Neuronal stem cell (in vitro differentiated cells): Measurements from ENCODE around the gene ANKRD31.

Experiments
- DNase-seq: peaks from one replicate; pipeline ENCODE4 v3.0.0-alpha.2; 2013; ENCODE audit warnings: low spot score
- H2AFZ ChIP-seq: one replicate; pipeline ENCODE4 v1.6.1; 2013; ENCODE audit warnings: mild to moderate bottlenecking, low read length, inconsistent platforms
- H2AK5ac ChIP-seq: 2 replicates; pipeline ENCODE4 v1.6.1; 2013; ENCODE audit warnings: low read depth, mild to moderate bottlenecking, inconsistent platforms, low read length, moderate library complexity, mixed read lengths
- H2BK120ac ChIP-seq: 2 replicates; pipeline ENCODE4 v1.6.1; 2013; ENCODE audit warnings: low read depth, mild to moderate bottlenecking, inconsistent platforms, low read length, moderate library complexity, mixed read lengths
- H2BK12ac ChIP-seq: one replicate; pipeline ENCODE4 v1.6.1; 2013; ENCODE audit warnings: low read length, inconsistent platforms
- H2BK15ac ChIP-seq: 2 replicates; pipeline ENCODE4 v1.6.1; 2013; ENCODE audit warnings: mild to moderate bottlenecking, low read length, inconsistent platforms, mixed read lengths
- H2BK5ac ChIP-seq: one replicate; pipeline ENCODE4 v1.6.1; 2013; ENCODE audit warnings: inconsistent platforms, mild to moderate bottlenecking, low read length, moderate library complexity
- H3K14ac ChIP-seq: one replicate; pipeline ENCODE4 v1.6.1; 2013; ENCODE audit warnings: low read length, inconsistent platforms
- H3K18ac ChIP-seq: 2 replicates; pipeline ENCODE4 v1.6.1; 2013; ENCODE audit warnings: low read length, inconsistent platforms
- H3K23ac ChIP-seq: 2 replicates; pipeline ENCODE4 v1.6.1; 2013; ENCODE audit warnings: low read depth, mild to moderate bottlenecking, mixed read lengths, low read length, inconsistent platforms; ENCODE audit not compliant: poor library complexity
- H3K27ac ChIP-seq: replicated peaks from 3 replicates; pipeline ENCODE4 v1.5.1; 2013; ENCODE audit warnings: low read length, inconsistent platforms
- H3K27me3 ChIP-seq, 3 experiments: 2 replicates each; pipeline ENCODE4 v1.6.1; 2013; ENCODE audit warnings: low read length in 3 of 3, mild to moderate bottlenecking in 2 of 3, inconsistent platforms in 1 of 3, low read depth in 1 of 3, mixed read lengths in 1 of 3, moderate library complexity in 1 of 3; ENCODE audit not compliant: control insufficient read depth in 3 of 3, insufficient read depth in 3 of 3
- H3K36me3 ChIP-seq, 2 donors: replicated peaks in 1 of 2; 2 replicates each; pipeline ENCODE4 v1.6.1; 2013; ENCODE audit warnings: low read length in 2 of 2; ENCODE audit not compliant: control insufficient read depth in 2 of 2, insufficient read depth in 2 of 2
- H3K4ac ChIP-seq: 2 replicates; pipeline ENCODE4 v1.6.1; 2013; ENCODE audit warnings: inconsistent platforms, mild to moderate bottlenecking, low read length, moderate library complexity
- H3K4me1 ChIP-seq, 2 donors: 1 replicate in 1 of 2; 2 replicates in 1 of 2; pipeline ENCODE4 v1.6.1; 2013; ENCODE audit warnings: low read length in 2 of 2, low read depth in 1 of 2; ENCODE audit not compliant: control insufficient read depth in 2 of 2, insufficient read depth in 1 of 2
- H3K4me2 ChIP-seq: one replicate; pipeline ENCODE4 v1.6.1; 2013; ENCODE audit warnings: mild to moderate bottlenecking, low read length, inconsistent platforms; ENCODE audit not compliant: insufficient read depth, poor library complexity, severe bottlenecking
- H3K4me3 ChIP-seq, 2 donors: 2 replicates each; pipeline ENCODE4 v1.5.1; 2013; ENCODE audit warnings: low read length in 2 of 2, mild to moderate bottlenecking in 2 of 2, inconsistent platforms in 1 of 2, moderate library complexity in 1 of 2
- H3K79me1 ChIP-seq: one replicate; pipeline ENCODE4 v1.6.1; 2013; ENCODE audit warnings: low read depth, mild to moderate bottlenecking, inconsistent platforms, low read length, moderate library complexity
- H3K9ac ChIP-seq: one replicate; pipeline ENCODE4 v1.6.1; 2013; ENCODE audit warnings: mild to moderate bottlenecking, low read depth, low read length, inconsistent platforms; ENCODE audit not compliant: poor library complexity
- H3K9me3 ChIP-seq, 2 donors: replicated peaks in 1 of 2; 2 replicates each; pipeline versions ENCODE3 to v1.6.1; 2013; ENCODE audit warnings: low read length in 2 of 2, mild to moderate bottlenecking in 2 of 2, inconsistent platforms in 1 of 2, low read depth in 1 of 2, mixed read lengths in 1 of 2, moderate library complexity in 1 of 2; ENCODE audit not compliant: control insufficient read depth in 2 of 2, insufficient read depth in 1 of 2
- H4K8ac ChIP-seq: one replicate; pipeline ENCODE4 v1.6.1; 2013; ENCODE audit warnings: low read depth, mild to moderate bottlenecking, inconsistent platforms, low read length, moderate library complexity
- H4K91ac ChIP-seq: one replicate; pipeline ENCODE4 v1.6.1; 2013; ENCODE audit warnings: low read length, low read depth, mild to moderate bottlenecking, inconsistent platforms; ENCODE audit not compliant: poor library complexity
- WGBS, 2 donors: extraction: QIAGEN DNeasy Blood & Tissue Kit; methylation state at CpG; one replicate each; pipeline ENCODE4 v1.1.7; 2013; ENCODE audit warnings: missing lambda C conversion rate in 2 of 2, mixed read lengths in 1 of 2; ENCODE audit not compliant: insufficient read length in 2 of 2, insufficient replicate concordance in 1 of 2; ENCODE audit errors: extremely low coverage in 2 of 2; 5-methylcytosine and 5-hydroxymethylcytosine counted together

Gene ANKRD31

GRCh38 chr5:75197745-75198144 lies 38.9 kb downstream of the ANKRD31 start:
- Histone ChIP-seq H3K14ac (no peak overlapping the region), H2AK5ac (no peak overlapping the region), H2BK12ac (no peak overlapping the region), H4K8ac (no peak overlapping the region), H3K4me1 (no peaks in the 10 kb centered on the region), H2BK15ac (no peak overlapping the region), H4K91ac (no peak overlapping the region), H2BK120ac (no peak overlapping the region), H2BK5ac (no peak overlapping the region), H3K23ac (no peak overlapping the region), H3K9ac (no peak overlapping the region), H3K79me1 (no peaks in the 10 kb centered on the region), H3K4me3 (no peak overlapping the region), H3K27me3 (no peaks in the 10 kb centered on the region), H3K9me3 (no peaks in the 10 kb centered on the region), H2AFZ (no peak overlapping the region), H3K36me3 (no peaks in the 10 kb centered on the region), H3K4me2 (no peak overlapping the region), H3K4ac (no peak overlapping the region), H3K18ac (no peak overlapping the region), H3K27ac (no peak overlapping the region)
- DNase-seq = no peak
- no CpG with 5 or more reads among the region's 5 CpGs for WGBS, 2 donors

GRCh38 chr5:75192804-75193203 lies 43.9 kb downstream of the ANKRD31 start:
- H2BK15ac ChIP-seq = no peak overlapping the region
- no peak overlapping the region for H4K8ac ChIP-seq
- H4K91ac ChIP-seq = no peak overlapping the region
- H3K36me3 ChIP-seq = no peaks in the 10 kb centered on the region
- no peak overlapping the region for H3K4ac ChIP-seq
- H2AFZ ChIP-seq = no peak overlapping the region
- no peak overlapping the region for H2BK12ac ChIP-seq
- H2BK5ac ChIP-seq = no peak overlapping the region
- H3K4me3 ChIP-seq = no peak overlapping the region
- H3K27me3 ChIP-seq = no peaks in the 10 kb centered on the region
- H3K14ac ChIP-seq = no peak overlapping the region
- no CpG with 5 or more reads among the region's 6 CpGs for WGBS, 2 donors
- no peak overlapping the region for H2AK5ac ChIP-seq
- no peaks in the 10 kb centered on the region for H3K79me1 ChIP-seq
- no peaks in the 10 kb centered on the region for H3K9me3 ChIP-seq
- no peak overlapping the region for H3K4me2 ChIP-seq
- no peak overlapping the region for H3K9ac ChIP-seq
- H3K27ac ChIP-seq = no peak overlapping the region
- no peak overlapping the region for H3K18ac ChIP-seq
- no peak overlapping the region for H2BK120ac ChIP-seq
- H3K4me1 ChIP-seq = no peaks in the 10 kb centered on the region
- no peak for DNase-seq
- H3K23ac ChIP-seq = no peak overlapping the region

DNA sequence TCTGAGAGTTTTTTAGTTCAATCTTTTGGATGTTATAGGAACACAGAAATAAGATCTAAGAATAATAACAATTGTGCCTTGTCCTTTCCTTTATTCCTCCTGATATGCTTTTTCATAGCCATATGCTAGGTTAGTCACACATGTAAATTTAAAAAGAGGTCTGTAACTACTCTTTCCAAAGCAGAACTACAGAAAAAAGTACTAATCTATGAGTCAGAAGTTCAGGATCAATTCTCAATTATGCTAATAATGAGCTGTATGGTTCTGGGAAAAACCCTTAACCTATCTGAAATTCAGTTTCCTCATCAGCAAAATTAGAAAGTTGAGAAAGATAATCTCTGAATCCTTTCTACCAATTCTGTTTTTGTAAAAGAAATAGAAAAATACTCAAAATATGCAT lies 44.4 kb downstream of the ANKRD31 start:
- no peak overlapping the region for H3K9ac ChIP-seq
- no peak overlapping the region for H2BK5ac ChIP-seq
- H2AK5ac ChIP-seq = no peak overlapping the region
- DNase-seq = no peak
- no peak overlapping the region for H3K27ac ChIP-seq
- H2AFZ ChIP-seq = no peak overlapping the region
- H3K9me3 ChIP-seq = no peaks in the 10 kb centered on the region
- H3K4me3 ChIP-seq = no peak overlapping the region
- no peaks in the 10 kb centered on the region for H3K4me1 ChIP-seq
- H3K23ac ChIP-seq = no peak overlapping the region
- H3K4me2 ChIP-seq = no peak overlapping the region
- H4K8ac ChIP-seq = no peak overlapping the region
- no peak overlapping the region for H2BK15ac ChIP-seq
- no peaks in the 10 kb centered on the region for H3K36me3 ChIP-seq
- H4K91ac ChIP-seq = no peak overlapping the region
- H3K14ac ChIP-seq = no peak overlapping the region
- H3K4ac ChIP-seq = no peak overlapping the region
- no peak overlapping the region for H3K18ac ChIP-seq
- H2BK12ac ChIP-seq = no peak overlapping the region
- H3K79me1 ChIP-seq = no peaks in the 10 kb centered on the region
- no peak overlapping the region for H2BK120ac ChIP-seq
- H3K27me3 ChIP-seq = no peaks in the 10 kb centered on the region

GRCh38 chr5:75190227-75190626 lies 46.5 kb downstream of the ANKRD31 start:
- no peak overlapping the region for H3K4me3 ChIP-seq
- H4K91ac ChIP-seq = no peak overlapping the region
- no peak overlapping the region for H3K4ac ChIP-seq
- H3K4me1 ChIP-seq = no peaks in the 10 kb centered on the region
- no peak overlapping the region for H2BK12ac ChIP-seq
- no peak overlapping the region for H3K18ac ChIP-seq
- no peak overlapping the region for H2BK5ac ChIP-seq
- H2BK120ac ChIP-seq = no peak overlapping the region
- no peak overlapping the region for H4K8ac ChIP-seq
- H2BK15ac ChIP-seq = no peak overlapping the region
- H2AK5ac ChIP-seq = no peak overlapping the region
- no peak overlapping the region for H3K9ac ChIP-seq
- no peak overlapping the region for H3K4me2 ChIP-seq
- H3K14ac ChIP-seq = no peak overlapping the region
- no peak for DNase-seq
- no peak overlapping the region for H3K27ac ChIP-seq
- H3K23ac ChIP-seq = no peak overlapping the region
- no peaks in the 10 kb centered on the region for H3K27me3 ChIP-seq
- no peak overlapping the region for H2AFZ ChIP-seq
- no peaks in the 10 kb centered on the region for H3K36me3 ChIP-seq
- WGBS, 2 donors = no CpG with 5 or more reads among the region's 3 CpGs
- no peaks in the 10 kb centered on the region for H3K9me3 ChIP-seq
- no peaks in the 10 kb centered on the region for H3K79me1 ChIP-seq
